ENCODE results near the gene FRAT2. TPM values are rescaled to one million over a fixed set of nuclear protein-coding genes. Genes with fewer than 3 reads are reported as not detected.

The FRAT2 gene
- total and polyA plus RNA-seq, 2 of the 13 experiments (the other 11 are each of a cell fraction or from before 2014, with no cell fraction given) = 7.2 to 14.1 TPM

- no peak for TF ChIP-seq ZBTB46 (CRISPR knock-in tag; IDR thresholded peaks at IDR 0.05; ENCODE audit: borderline replicate concordance)
- peak; percentile 37; the same call in 1 of the 2 replicates for TF ChIP-seq ZNF329 (CRISPR knock-in tag; IDR thresholded peaks at IDR 0.05; ENCODE audit: low read depth)
- TF ChIP-seq REL (CRISPR knock-in tag; conservative IDR thresholded peaks at IDR 0.05) = peak; percentile 70; the same call in 1 of the 2 replicates
- TF ChIP-seq SMAD9 (CRISPR knock-in tag; IDR thresholded peaks at IDR 0.05) = no peak
- no peak for TF ChIP-seq GABPA (IDR thresholded peaks at IDR 0.05; ENCODE audit: low read depth, low read length)
- TF ChIP-seq GABPA (CRISPR knock-in tag; IDR thresholded peaks at IDR 0.05; ENCODE audit: low read depth) = no peak
- no peak for TF ChIP-seq ZNF616 (CRISPR knock-in tag; IDR thresholded peaks at IDR 0.05; ENCODE audit: low read depth)
- peak; percentile 27; the same call in 1 of the 2 replicates for TF ChIP-seq ZBTB10 (CRISPR knock-in tag; IDR thresholded peaks at IDR 0.05; ENCODE audit: borderline replicate concordance)
- TF ChIP-seq IKZF1 (IDR thresholded peaks at IDR 0.05) = no peak
- TF ChIP-seq GATA4 (IDR thresholded peaks at IDR 0.05; ENCODE audit: borderline replicate concordance, low read depth) = peak; percentile 66; the same call in 1 of the 2 replicates
- no peak for TF ChIP-seq RNF219 (CRISPR knock-in tag; IDR thresholded peaks at IDR 0.05)
- no peak for TF ChIP-seq TRIM24 (CRISPR knock-in tag; IDR thresholded peaks at IDR 0.05)
- peak; percentile 24; the same call in 1 of the 2 replicates for TF ChIP-seq ZFP36L1 (CRISPR knock-in tag; IDR thresholded peaks at IDR 0.05)
- peak; percentile 63 for TF ChIP-seq ZBTB34 (CRISPR knock-in tag; IDR thresholded peaks at IDR 0.05)
- TF ChIP-seq ZNF138 (CRISPR knock-in tag; IDR thresholded peaks at IDR 0.05; ENCODE audit: low read depth) = peak; percentile 44; the same call in 1 of the 2 replicates
- TF ChIP-seq ETS1 (CRISPR knock-in tag; IDR thresholded peaks at IDR 0.05) = no peak; the same call in 1 of the 2 replicates
- no peak; a peak in 1 of 4 replicates for TF ChIP-seq ATF4 (CRISPR knock-in tag; IDR thresholded peaks at IDR 0.05)
- TF ChIP-seq ZNF260 (CRISPR knock-in tag; IDR thresholded peaks at IDR 0.05; ENCODE audit: borderline replicate concordance, low read depth) = no peak
Measured at GRCh38 chr10:97334370-97335175, at the start of gene FRAT2 (continued).
